ENCODE measurements around the gene C3.

Gene C3

GRCh38 chr19:6679139-6679538, 41.3 kb downstream of the C3 start:
- Histone ChIP-seq H3K36me3 (no peaks in the 10 kb centered on the region), H3K9me3 (no peaks in the 10 kb centered on the region), H3K4me3 (ENCODE audit: low read depth in 1 of 2, low read length in 1 of 2) (no peak overlapping the region), H3K27ac (no peak overlapping the region), H3K27me3 (peaks cover 28% of the 10 kb centered on the region), H3K4me1 (ENCODE audit: control insufficient read depth in 1 of 2, insufficient read depth in 1 of 2, low read depth in 1 of 2, low read length in 1 of 2) (peaks cover 27 to 30% of the 10 kb centered on the region in 2 experiments)
- TF ChIP-seq, protein P1, sequence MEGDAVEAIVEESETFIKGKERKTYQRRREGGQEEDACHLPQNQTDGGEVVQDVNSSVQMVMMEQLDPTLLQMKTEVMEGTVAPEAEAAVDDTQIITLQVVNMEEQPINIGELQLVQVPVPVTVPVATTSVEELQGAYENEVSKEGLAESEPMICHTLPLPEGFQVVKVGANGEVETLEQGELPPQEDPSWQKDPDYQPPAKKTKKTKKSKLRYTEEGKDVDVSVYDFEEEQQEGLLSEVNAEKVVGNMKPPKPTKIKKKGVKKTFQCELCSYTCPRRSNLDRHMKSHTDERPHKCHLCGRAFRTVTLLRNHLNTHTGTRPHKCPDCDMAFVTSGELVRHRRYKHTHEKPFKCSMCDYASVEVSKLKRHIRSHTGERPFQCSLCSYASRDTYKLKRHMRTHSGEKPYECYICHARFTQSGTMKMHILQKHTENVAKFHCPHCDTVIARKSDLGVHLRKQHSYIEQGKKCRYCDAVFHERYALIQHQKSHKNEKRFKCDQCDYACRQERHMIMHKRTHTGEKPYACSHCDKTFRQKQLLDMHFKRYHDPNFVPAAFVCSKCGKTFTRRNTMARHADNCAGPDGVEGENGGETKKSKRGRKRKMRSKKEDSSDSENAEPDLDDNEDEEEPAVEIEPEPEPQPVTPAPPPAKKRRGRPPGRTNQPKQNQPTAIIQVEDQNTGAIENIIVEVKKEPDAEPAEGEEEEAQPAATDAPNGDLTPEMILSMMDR (IDR thresholded peaks at IDR 0.05), result no peak

- TF ChIP-seq, protein P1 (IDR thresholded peaks at IDR 0.05), result no peak
- Histone ChIP-seq H3K4me1 (ENCODE audit: control insufficient read depth in 1 of 2, insufficient read depth in 1 of 2, low read depth in 1 of 2, low read length in 1 of 2) (peaks cover 30 to 33% of the 10 kb centered on the region in 2 experiments), H3K36me3 (no peaks in the 10 kb centered on the region), H3K27ac (no peak overlapping the region), H3K4me3 (ENCODE audit: low read depth in 1 of 2, low read length in 1 of 2) (no peak overlapping the region), H3K9me3 (no peaks in the 10 kb centered on the region), H3K27me3 (peaks cover 28% of the 10 kb centered on the region)
These were observed 41.8 kb downstream of the C3 start for GRCh38 chr19:6678690-6679109.

- Histone ChIP-seq H3K4me1 (ENCODE audit: control insufficient read depth in 1 of 2, insufficient read depth in 1 of 2, low read depth in 1 of 2, low read length in 1 of 2) (peaks cover 30 to 33% of the 10 kb centered on the region in 2 experiments), H3K9me3 (no peaks in the 10 kb centered on the region), H3K4me3 (ENCODE audit: low read depth in 1 of 2, low read length in 1 of 2) (peak overlapping the region; percentile 43 to 45), H3K27ac (peak overlapping the region; percentile 27), H3K27me3 (peaks cover 28% of the 10 kb centered on the region), H3K36me3 (no peaks in the 10 kb centered on the region)
- TF ChIP-seq, protein P1 (IDR thresholded peaks at IDR 0.05), result no peak
These were observed 42.4 kb downstream of the C3 start for GRCh38 chr19:6677883-6678689.

DNA sequence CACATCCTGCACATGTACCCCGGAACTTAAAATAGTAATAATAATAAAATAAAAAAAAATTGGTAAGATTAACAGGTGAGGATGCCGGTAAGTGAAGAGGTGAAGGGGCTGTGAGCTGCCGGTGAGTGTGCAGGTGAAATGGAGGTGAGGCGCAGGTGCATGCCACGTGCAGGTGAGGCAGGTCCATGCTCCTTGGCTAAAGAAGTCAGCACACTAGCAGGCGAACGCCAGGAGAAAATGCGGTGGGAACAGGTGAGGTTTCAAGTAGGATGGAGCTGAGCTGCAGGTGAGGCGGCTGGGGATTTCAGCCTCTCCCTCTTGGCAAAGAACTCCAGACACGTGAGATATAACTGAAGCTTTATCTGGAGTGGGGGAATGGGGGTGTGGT, 43.0 kb downstream of the C3 start:
- Histone ChIP-seq H3K4me3 (ENCODE audit: low read depth in 1 of 2, low read length in 1 of 2) (peak overlapping the region in 1 of 2 experiments; percentile 43), H3K4me1 (ENCODE audit: control insufficient read depth in 1 of 2, insufficient read depth in 1 of 2, low read depth in 1 of 2, low read length in 1 of 2) (peaks cover 30 to 33% of the 10 kb centered on the region in 2 experiments), H3K27ac (peak overlapping the region; percentile 27), H3K36me3 (no peaks in the 10 kb centered on the region), H3K9me3 (no peaks in the 10 kb centered on the region), H3K27me3 (peaks cover 22% of the 10 kb centered on the region)
- TF ChIP-seq, protein P1 (IDR thresholded peaks at IDR 0.05), result no peak

DNA sequence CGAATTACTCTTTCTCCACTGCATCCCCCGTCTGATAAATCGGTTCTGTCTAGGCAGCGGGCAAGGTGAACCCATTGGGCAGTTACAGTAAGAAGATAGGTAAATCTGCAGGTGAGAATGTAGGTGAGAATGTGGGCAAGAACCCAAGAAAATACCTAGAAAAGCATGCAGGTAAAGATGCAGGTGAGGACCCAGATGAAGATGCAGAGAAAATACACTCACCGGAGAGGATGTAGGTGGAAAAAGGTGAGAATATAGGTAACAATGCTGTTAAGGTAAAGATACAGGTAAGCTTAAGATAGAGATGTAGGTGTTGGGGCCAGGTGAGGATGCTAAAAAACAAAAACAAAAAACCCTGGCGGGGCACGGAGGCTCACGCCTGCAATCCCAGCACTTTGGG, 44.2 kb downstream of the C3 start:
- peaks cover 10% of the 10 kb centered on the region for H3K27me3 ChIP-seq
- no peak overlapping the region for H3K4me3 ChIP-seq (ENCODE audit: low read depth in 1 of 2, low read length in 1 of 2)
- no peaks in the 10 kb centered on the region for H3K36me3 ChIP-seq
- H3K9me3 ChIP-seq, result no peaks in the 10 kb centered on the region
- H3K27ac ChIP-seq, result no peak overlapping the region
- peaks cover 40% of the 10 kb centered on the region in 2 experiments for H3K4me1 ChIP-seq (ENCODE audit: control insufficient read depth in 1 of 2, insufficient read depth in 1 of 2, low read depth in 1 of 2, low read length in 1 of 2)
- TF ChIP-seq, protein P1 (IDR thresholded peaks at IDR 0.05), result no peak

All from neutrophil (primary cell).